Mesodermal cell (in vitro differentiated cells): ENCODE measurements around the gene EFNB1.

Experiments
- H3K27ac ChIP-seq: 2 replicates; pipeline ENCODE4 v1.7.0; 2013; ENCODE audit warnings: mild to moderate bottlenecking, low read depth, low read length, moderate library complexity; ENCODE audit not compliant: severe bottlenecking
- H3K36me3 ChIP-seq: 2 replicates; pipeline ENCODE4 v1.7.1; 2013; ENCODE audit warnings: mild to moderate bottlenecking, low read length, moderate library complexity; ENCODE audit not compliant: control insufficient read depth, insufficient read depth
- H3K4me1 ChIP-seq: one replicate; pipeline ENCODE4 v1.7.1; 2013; ENCODE audit warnings: mild to moderate bottlenecking, low read length; ENCODE audit not compliant: insufficient read depth, control insufficient read depth, poor library complexity, severe bottlenecking
- H3K4me3 ChIP-seq: 2 replicates; pipeline ENCODE4 v1.7.0; 2013; ENCODE audit warnings: low read length, control low read depth, mild to moderate bottlenecking; ENCODE audit not compliant: insufficient read depth, poor library complexity, severe bottlenecking; ENCODE audit errors: extremely low read depth
- H3K9me3 ChIP-seq: 2 replicates; pipeline ENCODE4 v1.7.1; 2013; ENCODE audit warnings: mild to moderate bottlenecking, low read length, moderate library complexity; ENCODE audit not compliant: control insufficient read depth
- WGBS, 2 experiments: methylation state at CpG; one replicate each; pipeline ENCODE4 v1.1.5; 2013; ENCODE audit warnings: missing lambda C conversion rate in 2 of 2; ENCODE audit not compliant: insufficient coverage in 2 of 2; 5-methylcytosine and 5-hydroxymethylcytosine counted together

EFNB1 gene

GRCh38 chrX:68846536-68846935, 17.7 kb downstream of the EFNB1 start:
- Histone ChIP-seq H3K4me3 (no peak overlapping the region), H3K36me3 (peaks cover 10% of the 10 kb centered on the region), H3K9me3 (no peaks in the 10 kb centered on the region), H3K27ac (no peak overlapping the region), H3K4me1 (peaks cover 17% of the 10 kb centered on the region)
- WGBS, 2 experiments, result 0% methylated on average over 1 of the region's 6 CpGs; no CpG with 5 or more reads in 1 of the 2 experiments

GRCh38 chrX:68847172-68847571, 18.4 kb downstream of the EFNB1 start:
- no peak overlapping the region for H3K27ac ChIP-seq
- peaks cover 9% of the 10 kb centered on the region for H3K36me3 ChIP-seq
- H3K4me1 ChIP-seq, result peaks cover 17% of the 10 kb centered on the region
- WGBS, 2 experiments, result 100% methylated on average over 1 of the region's 4 CpGs; no CpG with 5 or more reads in 1 of the 2 experiments
- H3K4me3 ChIP-seq, result no peak overlapping the region
- H3K9me3 ChIP-seq, result no peaks in the 10 kb centered on the region

GRCh38 chrX:68848189-68848940, 19.5 kb downstream of the EFNB1 start:
- WGBS, 2 experiments, result 83% methylated on average over 7 of the region's 8 CpGs; no CpG with 5 or more reads in 1 of the 2 experiments
- peaks cover 3% of the 10 kb centered on the region for H3K36me3 ChIP-seq
- no peaks in the 10 kb centered on the region for H3K9me3 ChIP-seq

GRCh38 chrX:68851082-68851481, 22.3 kb downstream of the EFNB1 start:
- peaks cover 9% of the 10 kb centered on the region for H3K4me1 ChIP-seq
- H3K36me3 ChIP-seq, result no peaks in the 10 kb centered on the region
- H3K9me3 ChIP-seq, result no peaks in the 10 kb centered on the region
- H3K27ac ChIP-seq, result no peak overlapping the region
- no peak overlapping the region for H3K4me3 ChIP-seq
- 66 to 74% methylated on average over 2 to 3 of the region's 8 CpGs for WGBS, 2 experiments

More at GRCh38 chrX:68848189-68848940, 19.5 kb downstream of the EFNB1 start:
- Histone ChIP-seq H3K4me1 (peaks cover 17% of the 10 kb centered on the region), H3K4me3 (no peak overlapping the region), H3K27ac (no peak overlapping the region)

- H3K27ac ChIP-seq, result no peak overlapping the region
- no peak overlapping the region for H3K4me3 ChIP-seq
- H3K9me3 ChIP-seq, result no peaks in the 10 kb centered on the region
- no peaks in the 10 kb centered on the region for H3K4me1 ChIP-seq
- WGBS, 2 experiments, result 90% methylated on average over 2 of the region's 3 CpGs; no CpG with 5 or more reads in 1 of the 2 experiments
- no peaks in the 10 kb centered on the region for H3K36me3 ChIP-seq
Observed at GRCh38 chrX:68852046-68852445, 23.2 kb downstream of the EFNB1 start.

GRCh38 chrX:68853665-68854251, 24.9 kb downstream of the EFNB1 start:
- no peaks in the 10 kb centered on the region for H3K36me3 ChIP-seq
- H3K4me1 ChIP-seq, result no peaks in the 10 kb centered on the region
- no peak overlapping the region for H3K4me3 ChIP-seq
- no peak overlapping the region for H3K27ac ChIP-seq
- 41 to 54% methylated on average over 2 to 3 of the region's 4 CpGs for WGBS, 2 experiments
- no peaks in the 10 kb centered on the region for H3K9me3 ChIP-seq

- Histone ChIP-seq H3K36me3 (no peaks in the 10 kb centered on the region), H3K4me1 (peaks cover 10% of the 10 kb centered on the region), H3K9me3 (no peaks in the 10 kb centered on the region), H3K4me3 (no peak overlapping the region), H3K27ac (no peak overlapping the region)
- WGBS, 2 experiments, result no CpG with 5 or more reads among the region's 2 CpGs
Observed at GRCh38 chrX:68865300-68865699, 36.5 kb downstream of the EFNB1 start.

- WGBS, 2 experiments, result 100% methylated on average over 1 to 2 of the region's 2 CpGs
- Histone ChIP-seq H3K9me3 (no peaks in the 10 kb centered on the region), H3K27ac (no peak overlapping the region), H3K36me3 (no peaks in the 10 kb centered on the region), H3K4me1 (peaks cover 10% of the 10 kb centered on the region), H3K4me3 (no peak overlapping the region)
Observed at GRCh38 chrX:68865926-68866325, 37.1 kb downstream of the EFNB1 start.

- no peak overlapping the region for H3K4me3 ChIP-seq
- H3K27ac ChIP-seq, result no peak overlapping the region
- 33 to 38% methylated on average over 4 to 7 of the region's 14 CpGs for WGBS, 2 experiments
- no peaks in the 10 kb centered on the region for H3K36me3 ChIP-seq
- no peaks in the 10 kb centered on the region for H3K9me3 ChIP-seq
- H3K4me1 ChIP-seq, result peaks cover 10% of the 10 kb centered on the region
Observed at GRCh38 chrX:68867458-68868112, 38.8 kb downstream of the EFNB1 start.

- Histone ChIP-seq H3K36me3 (no peaks in the 10 kb centered on the region), H3K4me3 (no peak overlapping the region), H3K4me1 (peaks cover 10% of the 10 kb centered on the region), H3K27ac (no peak overlapping the region), H3K9me3 (no peaks in the 10 kb centered on the region)
- WGBS, 2 experiments, result 58 to 90% methylated on average over 2 of the region's 3 CpGs
Observed at GRCh38 chrX:68868316-68868715, 39.5 kb downstream of the EFNB1 start.
